Fibroblast of skin of abdomen (primary cell): ENCODE data around the gene SEMA3A.
"Not testable (repeated sequence)": the region's sequence is repeated elsewhere in the genome, so short reads cannot be mapped to it uniquely, and the experiment has no call there.

ENCODE experiments used
- DNase-seq: peaks from one replicate; pipeline ENCODE4 v3.0.0-alpha.2; 2013

Gene SEMA3A

GRCh38 chr7:84152995-84153394, 41.6 kb downstream of the SEMA3A start:
- no peak for DNase-seq

GRCh38 chr7:84150370-84150769, 44.2 kb downstream of the SEMA3A start:
- not testable (repeated sequence) for DNase-seq

GRCh38 chr7:84149573-84149972, 45.0 kb downstream of the SEMA3A start:
- DNase-seq, result no peak

GRCh38 chr7:84145892-84146291, 48.7 kb downstream of the SEMA3A start:
- DNase-seq, result peak; percentile 35

GRCh38 chr7:84144935-84145334, 49.7 kb downstream of the SEMA3A start:
- DNase-seq, result no peak

- DNase-seq, result no peak
Measured at GRCh38 chr7:84144480-84144879, 50.1 kb downstream of the SEMA3A start.

GRCh38 chr7:84142726-84143125, 51.9 kb downstream of the SEMA3A start:
- DNase-seq, result no peak

- peak; percentile 53 for DNase-seq
Measured at GRCh38 chr7:84139986-84140729, 54.4 kb downstream of the SEMA3A start.

GRCh38 chr7:84138411-84138810, 56.2 kb downstream of the SEMA3A start:
- DNase-seq, result no peak

GRCh38 chr7:84137812-84138211, 56.8 kb downstream of the SEMA3A start:
- DNase-seq, result no peak

GRCh38 chr7:84136809-84137208, 57.8 kb downstream of the SEMA3A start:
- no peak for DNase-seq

- no peak for DNase-seq
Measured at GRCh38 chr7:84136336-84136735, 58.3 kb downstream of the SEMA3A start.

GRCh38 chr7:84134169-84134568, 60.4 kb downstream of the SEMA3A start:
- no peak for DNase-seq

GRCh38 chr7:84125654-84126053, 68.9 kb downstream of the SEMA3A start:
- DNase-seq, result no peak

GRCh38 chr7:84123965-84124547, 70.5 kb downstream of the SEMA3A start:
- peak; percentile 59 for DNase-seq

GRCh38 chr7:84122582-84123360, 71.8 kb downstream of the SEMA3A start:
- DNase-seq, result no peak

- DNase-seq, result no peak
Measured at GRCh38 chr7:84117304-84117703, 77.3 kb downstream of the SEMA3A start.

- DNase-seq, result no peak
Measured at GRCh38 chr7:84113906-84114850, 80.4 kb downstream of the SEMA3A start.

- DNase-seq, result no peak
Measured at GRCh38 chr7:84113286-84113685, 81.3 kb downstream of the SEMA3A start.

- no peak for DNase-seq
Measured at GRCh38 chr7:84112771-84113170, 81.8 kb downstream of the SEMA3A start.

GRCh38 chr7:84111842-84112241, 82.7 kb downstream of the SEMA3A start:
- DNase-seq, result no peak

GRCh38 chr7:84110400-84110799, 84.2 kb downstream of the SEMA3A start:
- no peak for DNase-seq
